ENCODE measurements around the gene PRSS50.

PRSS50 gene

DNA sequence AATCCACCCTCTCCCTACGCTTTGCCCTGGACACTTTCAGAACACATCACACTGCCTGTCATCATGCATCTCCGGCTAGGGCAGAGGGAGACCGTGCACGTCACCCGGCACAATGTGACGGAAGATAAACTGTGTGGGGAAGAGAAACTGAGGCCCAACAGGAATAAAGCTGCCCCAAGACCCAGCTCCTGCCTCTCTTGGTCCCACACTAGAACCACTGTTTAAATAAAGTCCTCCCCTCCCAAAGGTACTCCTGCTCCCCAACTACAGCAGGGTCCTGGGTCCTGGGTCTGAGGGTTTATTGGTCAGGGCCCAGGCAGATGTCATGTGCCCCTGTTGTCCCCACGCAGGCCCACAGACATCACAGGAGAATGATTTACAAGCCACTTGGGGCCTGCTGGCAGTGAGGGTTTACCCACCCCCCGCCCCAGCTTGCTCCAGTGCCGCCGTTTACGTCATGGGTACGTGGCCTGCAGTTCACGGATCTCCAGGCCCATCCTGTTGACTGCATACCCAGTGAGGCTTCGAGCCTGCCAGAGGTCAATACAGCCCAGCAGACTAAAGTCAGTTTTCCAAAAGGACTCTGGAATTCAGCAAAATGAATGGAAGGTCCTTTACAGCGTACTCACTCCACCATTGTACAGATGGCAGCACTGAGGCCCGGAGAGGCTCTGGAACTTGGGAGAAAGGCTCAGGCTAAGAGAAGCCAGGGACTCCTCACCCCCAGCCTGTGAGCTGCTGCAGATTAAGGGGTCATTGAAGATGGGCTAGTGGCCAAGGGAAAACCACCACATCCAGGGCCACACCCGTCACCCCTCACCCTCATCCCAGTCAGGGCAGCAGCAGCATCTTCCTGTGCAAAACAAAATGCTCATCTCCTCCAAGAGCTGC, 47.4 kb downstream of the PRSS50 start:
- no peak overlapping the region for H3K4me3 ChIP-seq (replicated peaks; ENCODE audit: low read depth, low read length)
- no peak for DNase-seq (ENCODE audit: extremely low read depth, low read depth)
- TF ChIP-seq, protein P1, sequence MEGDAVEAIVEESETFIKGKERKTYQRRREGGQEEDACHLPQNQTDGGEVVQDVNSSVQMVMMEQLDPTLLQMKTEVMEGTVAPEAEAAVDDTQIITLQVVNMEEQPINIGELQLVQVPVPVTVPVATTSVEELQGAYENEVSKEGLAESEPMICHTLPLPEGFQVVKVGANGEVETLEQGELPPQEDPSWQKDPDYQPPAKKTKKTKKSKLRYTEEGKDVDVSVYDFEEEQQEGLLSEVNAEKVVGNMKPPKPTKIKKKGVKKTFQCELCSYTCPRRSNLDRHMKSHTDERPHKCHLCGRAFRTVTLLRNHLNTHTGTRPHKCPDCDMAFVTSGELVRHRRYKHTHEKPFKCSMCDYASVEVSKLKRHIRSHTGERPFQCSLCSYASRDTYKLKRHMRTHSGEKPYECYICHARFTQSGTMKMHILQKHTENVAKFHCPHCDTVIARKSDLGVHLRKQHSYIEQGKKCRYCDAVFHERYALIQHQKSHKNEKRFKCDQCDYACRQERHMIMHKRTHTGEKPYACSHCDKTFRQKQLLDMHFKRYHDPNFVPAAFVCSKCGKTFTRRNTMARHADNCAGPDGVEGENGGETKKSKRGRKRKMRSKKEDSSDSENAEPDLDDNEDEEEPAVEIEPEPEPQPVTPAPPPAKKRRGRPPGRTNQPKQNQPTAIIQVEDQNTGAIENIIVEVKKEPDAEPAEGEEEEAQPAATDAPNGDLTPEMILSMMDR (IDR thresholded peaks at IDR 0.05; ENCODE audit: low read depth, low read length, missing control alignments) = no peak

DNA sequence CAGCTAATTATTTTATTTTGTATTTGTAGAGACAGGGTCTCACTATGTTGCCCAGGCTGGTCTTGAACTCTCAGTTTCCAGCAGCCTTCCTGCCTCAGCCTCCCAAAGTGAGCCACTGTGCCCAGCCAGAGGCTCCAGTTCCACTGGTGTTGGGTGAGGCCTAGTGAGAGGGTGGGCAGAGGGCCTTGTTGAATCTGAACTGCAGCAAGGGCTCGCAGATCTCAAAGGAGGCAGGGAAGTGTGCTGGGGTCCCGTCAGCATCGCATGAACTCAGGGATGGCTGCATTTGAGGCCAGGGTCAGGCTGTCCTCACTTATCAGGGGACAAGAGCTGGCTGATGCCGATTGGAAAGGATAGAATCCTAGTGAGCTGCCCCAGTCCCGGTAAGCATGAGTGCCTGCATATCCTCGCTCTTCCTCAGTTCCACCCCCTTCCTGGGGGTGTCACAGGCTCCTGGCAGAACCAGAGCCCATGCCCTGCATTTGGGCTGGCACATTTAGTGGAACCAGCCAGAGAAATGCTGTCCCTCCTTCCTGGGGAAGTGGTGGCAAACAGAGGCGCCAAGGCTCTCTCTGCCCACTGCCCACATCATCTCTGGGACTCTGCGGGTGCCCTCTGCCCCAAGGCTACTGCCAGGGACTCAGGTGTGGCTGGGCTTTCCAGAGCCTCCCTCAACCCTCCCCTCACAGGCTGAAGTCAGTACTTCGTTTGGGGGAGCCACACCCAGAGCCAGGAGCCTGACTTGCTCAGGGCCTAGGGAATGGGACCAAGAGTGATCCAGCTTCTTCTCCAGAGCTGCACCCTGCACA, 48.3 kb downstream of the PRSS50 start:
- TF ChIP-seq, protein P1 (IDR thresholded peaks at IDR 0.05; ENCODE audit: low read depth, low read length, missing control alignments) = no peak
- no peak for DNase-seq (ENCODE audit: extremely low read depth, low read depth)
- no peak overlapping the region for H3K4me3 ChIP-seq (replicated peaks; ENCODE audit: low read depth, low read length)

DNA sequence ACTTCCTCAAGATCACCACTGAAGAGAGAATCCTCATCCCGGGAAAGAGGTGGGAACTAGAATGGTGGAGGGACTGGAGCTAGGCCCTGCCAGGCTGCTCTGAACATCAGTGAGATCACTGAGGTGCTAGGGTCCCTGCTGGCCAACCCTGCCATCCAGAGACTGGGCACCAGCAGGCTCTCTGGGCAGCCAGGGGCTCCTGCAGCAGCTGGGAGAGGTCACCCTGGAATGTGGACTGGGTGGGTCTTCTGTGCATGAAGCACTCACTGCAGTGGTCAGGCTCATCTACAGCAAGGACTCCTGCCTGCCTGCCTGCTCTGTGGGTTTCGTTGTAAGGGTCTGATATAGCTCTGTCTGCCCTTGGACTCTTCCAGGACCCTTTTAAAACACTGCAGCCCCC, 49.1 kb downstream of the PRSS50 start:
- H3K4me3 ChIP-seq (replicated peaks; ENCODE audit: low read depth, low read length) = no peak overlapping the region
- TF ChIP-seq, protein P1 (IDR thresholded peaks at IDR 0.05; ENCODE audit: low read depth, low read length, missing control alignments) = no peak
- DNase-seq (ENCODE audit: extremely low read depth, low read depth) = no peak

DNA sequence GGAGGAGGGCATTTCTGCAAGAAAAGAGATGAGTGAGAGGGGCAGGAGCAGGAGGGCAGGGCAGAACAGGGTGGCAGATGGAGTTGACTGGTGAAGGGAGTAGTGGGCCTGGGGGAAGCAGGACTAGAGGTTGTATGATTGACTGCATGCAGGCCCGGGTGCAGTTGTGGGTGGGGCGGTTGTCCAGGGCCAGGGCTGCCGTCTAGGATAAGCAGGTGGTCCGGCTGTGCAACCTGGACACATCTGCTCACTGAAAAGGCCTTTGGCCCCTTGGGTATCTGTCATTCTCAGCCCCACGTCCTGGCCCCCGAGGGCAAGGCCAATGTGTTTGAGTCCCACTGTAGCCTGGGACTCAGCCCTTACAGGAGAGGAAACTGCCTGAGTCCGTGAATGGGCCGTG, 49.6 kb downstream of the PRSS50 start:
- no peak overlapping the region for H3K4me3 ChIP-seq (replicated peaks; ENCODE audit: low read depth, low read length)
- TF ChIP-seq, protein P1 (IDR thresholded peaks at IDR 0.05; ENCODE audit: low read depth, low read length, missing control alignments) = no peak
- no peak for DNase-seq (ENCODE audit: extremely low read depth, low read depth)

DNA sequence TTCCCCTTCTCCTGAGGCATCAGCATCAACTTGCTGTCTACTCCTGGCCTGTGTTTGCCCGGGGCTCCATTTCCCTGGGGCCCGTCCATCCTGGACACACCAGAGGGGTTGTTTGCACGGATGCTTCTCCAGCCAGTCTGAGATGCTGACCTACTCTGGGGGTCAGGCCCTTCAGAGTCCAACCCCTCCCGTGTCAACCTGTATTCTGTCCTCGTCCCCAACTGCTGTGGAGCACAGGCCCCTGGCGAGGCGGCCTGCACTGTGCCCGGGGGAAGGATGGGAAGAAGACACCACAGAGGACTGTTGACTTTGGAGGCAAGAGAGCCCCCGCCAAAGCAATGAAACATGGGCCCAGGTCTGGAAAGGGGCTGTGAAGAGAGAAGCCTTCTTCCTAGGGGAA, 50.0 kb downstream of the PRSS50 start:
- H3K4me3 ChIP-seq (replicated peaks; ENCODE audit: low read depth, low read length) = no peak overlapping the region
- TF ChIP-seq, protein P1 (IDR thresholded peaks at IDR 0.05; ENCODE audit: low read depth, low read length, missing control alignments) = no peak
- no peak for DNase-seq (ENCODE audit: extremely low read depth, low read depth)

DNA sequence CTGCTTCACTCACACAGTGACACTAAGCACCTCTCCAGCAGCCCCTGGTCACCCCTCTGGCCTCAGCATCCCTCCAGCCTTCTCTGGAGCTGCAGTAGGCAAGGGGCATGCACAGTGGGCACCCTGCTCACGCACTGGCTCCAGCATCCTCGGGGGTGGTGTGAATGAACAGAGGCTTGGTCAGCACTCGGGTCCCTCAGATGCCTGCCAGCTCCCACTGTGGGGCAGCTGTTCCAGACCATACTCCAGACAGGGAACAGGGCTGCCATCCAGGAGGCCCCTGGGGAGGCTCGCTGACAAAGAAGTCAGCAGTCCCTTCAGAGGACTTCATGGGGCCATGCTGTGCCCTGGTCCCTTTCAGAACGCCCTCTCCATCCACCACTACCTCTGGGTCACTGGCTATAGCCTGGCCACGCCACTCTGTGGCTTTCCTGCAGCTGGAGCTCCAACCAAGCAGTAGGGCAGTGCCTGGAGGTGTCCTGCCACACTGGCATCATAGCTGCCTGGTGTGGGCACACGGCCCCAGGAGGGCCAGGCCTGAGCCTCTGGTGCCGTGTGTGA, 50.5 kb downstream of the PRSS50 start:
- H3K4me3 ChIP-seq (replicated peaks; ENCODE audit: low read depth, low read length) = no peak overlapping the region
- no peak for DNase-seq (ENCODE audit: extremely low read depth, low read depth)
- TF ChIP-seq, protein P1 (IDR thresholded peaks at IDR 0.05; ENCODE audit: low read depth, low read length, missing control alignments) = no peak

Measured in HFF-Myc (cell line).